DND-41 (cell line): ENCODE results near the gene NIPAL3.

Source experiments
- ATAC-seq: fragments of 200-7000 bp; cut with Tn5 transposase; 3 replicates; pipeline ENCODE4 v1.9.1; 2021; ENCODE audit warnings: low read depth; ENCODE audit not compliant: insufficient read depth
- DNase-seq: peaks from one replicate; pipeline ENCODE4 v3.0.0-alpha.2; 2020
- H2AFZ ChIP-seq: 2 replicates; pipeline ENCODE4 v1.6.0; 2012; ENCODE audit warnings: low read depth, low read length
- H3K27ac ChIP-seq: 2 replicates; pipeline ENCODE4 v1.5.1; 2012; ENCODE audit warnings: low read length, inconsistent platforms
- H3K27me3 ChIP-seq: fragments of 200-600 bp; sonication (generic); 2 replicates; pipeline ENCODE4 v1.6.0; 2012; ENCODE audit warnings: low read length, mild to moderate bottlenecking, inconsistent platforms; ENCODE audit not compliant: insufficient read depth, poor library complexity
- H3K36me3 ChIP-seq: 2 replicates; pipeline ENCODE4 v1.5.1; 2012; ENCODE audit warnings: low read length, inconsistent platforms; ENCODE audit not compliant: insufficient read depth
- H3K4me1 ChIP-seq: 2 replicates; pipeline ENCODE4 v1.5.1; 2012; ENCODE audit warnings: mild to moderate bottlenecking, low read length; ENCODE audit not compliant: insufficient read depth
- H3K4me2 ChIP-seq: 2 replicates; pipeline ENCODE4 v1.6.0; 2012; ENCODE audit warnings: mild to moderate bottlenecking, moderate library complexity, low read length, inconsistent platforms; ENCODE audit not compliant: insufficient read depth
- H3K4me3 ChIP-seq, 2 experiments: fragments of 200-600 bp in 1 of 2; shearing (Covaris generic) in 1 of 2; 2 replicates each; pipeline ENCODE4 v1.5.1; 2012 to 2016; ENCODE audit warnings: inconsistent platforms in 2 of 2, low read length in 2 of 2, mild to moderate bottlenecking in 2 of 2, low read depth in 1 of 2, moderate library complexity in 1 of 2
- H3K79me2 ChIP-seq: 2 replicates; pipeline ENCODE4 v1.6.0; 2012; ENCODE audit warnings: low read length, inconsistent platforms; ENCODE audit not compliant: insufficient read depth
- H3K9ac ChIP-seq: 2 replicates; pipeline ENCODE4 v1.6.0; 2012; ENCODE audit warnings: low read depth, mild to moderate bottlenecking, inconsistent platforms, low read length, moderate library complexity
- H3K9me3 ChIP-seq: 2 replicates; pipeline ENCODE4 v1.5.1; 2012; ENCODE audit warnings: low read length, moderate library complexity, mild to moderate bottlenecking, inconsistent platforms; ENCODE audit not compliant: insufficient read depth, severe bottlenecking
- H4K20me1 ChIP-seq: 2 replicates; pipeline ENCODE4 v1.6.0; 2012; ENCODE audit warnings: low read length; ENCODE audit not compliant: insufficient read depth
- EZH2 ChIP-seq: IDR thresholded peaks from 3 replicates; pipeline ENCODE4 v1.6.1; 2012; ENCODE audit warnings: borderline replicate concordance, low read depth, mild to moderate bottlenecking, moderate library complexity, low read length, inconsistent platforms; ENCODE audit not compliant: severe bottlenecking
- TF ChIP-seq, protein P1 (sequence below): IDR thresholded peaks from 2 replicates; pipeline ENCODE4 v1.5.1; 2012; ENCODE audit warnings: borderline replicate concordance, low read length, moderate library complexity, mild to moderate bottlenecking; ENCODE audit not compliant: poor library complexity, severe bottlenecking; ENCODE audit errors: extremely low read depth

The NIPAL3 gene

DNA sequence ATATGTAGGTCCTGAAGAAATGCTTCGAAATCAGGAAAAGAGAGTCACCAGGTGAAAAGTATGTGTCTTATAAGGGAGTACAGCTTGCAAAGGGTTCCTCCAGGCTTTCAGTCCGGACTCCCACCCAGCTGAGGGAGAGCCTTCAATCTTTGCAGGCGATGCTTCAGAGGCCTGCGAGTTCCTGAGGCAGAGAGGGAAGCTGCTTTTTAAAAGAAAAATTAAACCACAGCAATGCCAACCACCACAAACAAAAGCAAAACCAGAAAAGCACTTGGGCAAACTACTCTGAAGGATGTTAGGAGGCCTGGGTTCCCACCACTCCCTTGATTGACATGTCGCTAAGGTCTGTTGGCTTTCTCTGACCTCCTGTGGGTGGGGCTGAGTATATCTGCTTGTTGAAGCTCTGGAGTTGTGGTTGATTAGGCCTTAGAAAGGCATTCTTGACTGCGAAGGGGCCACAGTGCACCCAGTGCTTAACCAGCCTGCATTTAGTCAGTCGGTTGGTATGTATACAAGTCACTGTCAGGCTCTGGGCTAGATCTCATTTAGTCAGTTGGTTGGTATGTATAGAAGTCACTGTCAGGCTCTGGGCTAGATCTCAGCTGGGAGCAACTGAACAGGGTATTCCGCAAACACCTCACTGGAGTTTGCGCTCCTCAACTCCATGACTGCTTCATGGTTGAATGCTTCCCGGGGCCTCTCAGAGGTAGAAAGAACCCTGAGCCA lies 1.2 kb downstream of the NIPAL3 start:
- Histone ChIP-seq H3K4me2 (peak overlapping the region; percentile 96), H3K9ac (peak overlapping the region; percentile 55), H3K36me3 (peaks cover 12% of the 10 kb centered on the region; the same call in 1 of the 2 replicates), H3K27ac (peak overlapping the region; percentile 58), H2AFZ (peak overlapping the region; percentile 96), H3K79me2 (peaks cover 3% of the 10 kb centered on the region; the same call in 1 of the 2 replicates), H3K4me3 (peak overlapping the region; percentile 64 to 91; a peak in 3 of 4 replicates), H4K20me1 (no peaks in the 10 kb centered on the region), H3K27me3 (peaks cover 18% of the 10 kb centered on the region), H3K4me1 (peaks cover 25% of the 10 kb centered on the region), H3K9me3 (no peaks in the 10 kb centered on the region)
- DNase-seq, result peak; percentile 79
- ATAC-seq, result peak; percentile 69
- TF ChIP-seq, protein P1, sequence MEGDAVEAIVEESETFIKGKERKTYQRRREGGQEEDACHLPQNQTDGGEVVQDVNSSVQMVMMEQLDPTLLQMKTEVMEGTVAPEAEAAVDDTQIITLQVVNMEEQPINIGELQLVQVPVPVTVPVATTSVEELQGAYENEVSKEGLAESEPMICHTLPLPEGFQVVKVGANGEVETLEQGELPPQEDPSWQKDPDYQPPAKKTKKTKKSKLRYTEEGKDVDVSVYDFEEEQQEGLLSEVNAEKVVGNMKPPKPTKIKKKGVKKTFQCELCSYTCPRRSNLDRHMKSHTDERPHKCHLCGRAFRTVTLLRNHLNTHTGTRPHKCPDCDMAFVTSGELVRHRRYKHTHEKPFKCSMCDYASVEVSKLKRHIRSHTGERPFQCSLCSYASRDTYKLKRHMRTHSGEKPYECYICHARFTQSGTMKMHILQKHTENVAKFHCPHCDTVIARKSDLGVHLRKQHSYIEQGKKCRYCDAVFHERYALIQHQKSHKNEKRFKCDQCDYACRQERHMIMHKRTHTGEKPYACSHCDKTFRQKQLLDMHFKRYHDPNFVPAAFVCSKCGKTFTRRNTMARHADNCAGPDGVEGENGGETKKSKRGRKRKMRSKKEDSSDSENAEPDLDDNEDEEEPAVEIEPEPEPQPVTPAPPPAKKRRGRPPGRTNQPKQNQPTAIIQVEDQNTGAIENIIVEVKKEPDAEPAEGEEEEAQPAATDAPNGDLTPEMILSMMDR, result no peak
- no peak for TF ChIP-seq EZH2

DNA sequence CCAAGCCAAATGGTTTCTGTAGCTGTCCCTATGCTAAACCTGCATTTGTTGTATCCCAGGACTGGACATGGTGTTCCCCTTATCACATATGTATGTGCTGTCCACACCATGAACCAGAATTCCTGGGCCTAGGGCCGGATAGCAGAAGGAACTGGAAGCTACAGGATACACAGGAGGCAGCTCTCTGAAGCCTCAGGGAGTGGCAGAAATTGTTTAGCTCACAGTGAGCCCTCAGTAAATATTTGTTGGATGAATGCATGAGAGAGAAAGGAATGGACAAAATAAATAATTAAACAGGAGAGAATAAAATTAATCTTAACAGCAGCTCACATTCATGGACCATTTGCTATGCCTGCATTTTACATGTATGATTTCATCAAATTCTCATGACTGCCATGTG lies 2.1 kb downstream of the NIPAL3 start:
- Histone ChIP-seq H3K79me2 (peaks cover 3% of the 10 kb centered on the region; the same call in 1 of the 2 replicates), H3K9ac (no peak overlapping the region), H4K20me1 (no peaks in the 10 kb centered on the region), H3K36me3 (peaks cover 15% of the 10 kb centered on the region; the same call in 1 of the 2 replicates), H3K4me1 (peaks cover 25% of the 10 kb centered on the region), H3K27ac (no peak overlapping the region), H2AFZ (no peak overlapping the region), H3K27me3 (peaks cover 11% of the 10 kb centered on the region), H3K4me2 (peak overlapping the region; percentile 96), H3K9me3 (no peaks in the 10 kb centered on the region), H3K4me3 (no peak overlapping the region)
- DNase-seq (no peak), ATAC-seq (no peak)
- TF ChIP-seq, protein P1, result no peak
- TF ChIP-seq EZH2, result no peak

DNA sequence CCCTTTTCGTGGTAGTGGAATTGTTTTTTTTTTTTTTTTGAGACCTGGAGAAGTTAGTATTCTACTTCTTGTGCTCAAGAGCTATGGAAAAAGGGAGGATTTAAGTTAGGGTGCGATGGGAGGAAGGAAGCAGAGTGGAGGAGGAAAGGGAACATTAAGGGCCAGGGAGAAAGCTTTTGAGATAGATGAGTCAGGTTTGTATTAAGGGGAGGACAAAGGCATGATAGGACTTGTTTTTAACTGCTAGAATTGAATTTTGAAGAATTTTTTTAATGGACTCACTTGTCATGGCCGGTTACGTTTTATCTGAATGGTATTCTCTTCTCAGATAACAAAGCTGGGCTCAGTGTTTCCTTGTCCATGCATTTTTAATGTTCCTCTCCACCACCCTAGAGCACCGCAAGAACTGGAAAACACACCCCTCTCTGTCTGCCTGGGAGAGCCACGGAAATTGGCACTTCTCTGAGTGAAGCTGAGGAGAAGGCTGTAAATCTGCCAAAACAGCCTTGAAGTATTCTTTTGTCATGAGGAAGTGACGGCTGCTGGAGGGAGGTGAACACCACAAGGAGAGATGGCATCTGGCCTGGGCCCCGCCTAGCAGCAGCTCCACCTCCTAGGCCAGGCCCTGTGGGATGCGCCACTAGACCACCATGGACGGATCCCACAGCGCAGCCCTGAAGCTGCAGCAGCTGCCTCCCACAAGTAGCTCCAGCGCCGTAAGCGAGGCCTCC lies 3.5 kb downstream of the NIPAL3 start:
- no peaks in the 10 kb centered on the region for H4K20me1 ChIP-seq
- H3K4me1 ChIP-seq, result peaks cover 25% of the 10 kb centered on the region
- DNase-seq (no peak), ATAC-seq (no peak)
- no peak overlapping the region for H3K9ac ChIP-seq
- no peak overlapping the region for H3K4me3 ChIP-seq
- H3K36me3 ChIP-seq, result peaks cover 15% of the 10 kb centered on the region; the same call in 1 of the 2 replicates
- H2AFZ ChIP-seq, result no peak overlapping the region
- no peaks in the 10 kb centered on the region for H3K27me3 ChIP-seq
- no peaks in the 10 kb centered on the region for H3K9me3 ChIP-seq
- no peak for TF ChIP-seq EZH2
- TF ChIP-seq, protein P1, result no peak
- H3K79me2 ChIP-seq, result peaks cover 3% of the 10 kb centered on the region; the same call in 1 of the 2 replicates
- no peak overlapping the region for H3K4me2 ChIP-seq
- no peak overlapping the region for H3K27ac ChIP-seq
